Measurements from ENCODE around the gene PTAFR.

DNA sequence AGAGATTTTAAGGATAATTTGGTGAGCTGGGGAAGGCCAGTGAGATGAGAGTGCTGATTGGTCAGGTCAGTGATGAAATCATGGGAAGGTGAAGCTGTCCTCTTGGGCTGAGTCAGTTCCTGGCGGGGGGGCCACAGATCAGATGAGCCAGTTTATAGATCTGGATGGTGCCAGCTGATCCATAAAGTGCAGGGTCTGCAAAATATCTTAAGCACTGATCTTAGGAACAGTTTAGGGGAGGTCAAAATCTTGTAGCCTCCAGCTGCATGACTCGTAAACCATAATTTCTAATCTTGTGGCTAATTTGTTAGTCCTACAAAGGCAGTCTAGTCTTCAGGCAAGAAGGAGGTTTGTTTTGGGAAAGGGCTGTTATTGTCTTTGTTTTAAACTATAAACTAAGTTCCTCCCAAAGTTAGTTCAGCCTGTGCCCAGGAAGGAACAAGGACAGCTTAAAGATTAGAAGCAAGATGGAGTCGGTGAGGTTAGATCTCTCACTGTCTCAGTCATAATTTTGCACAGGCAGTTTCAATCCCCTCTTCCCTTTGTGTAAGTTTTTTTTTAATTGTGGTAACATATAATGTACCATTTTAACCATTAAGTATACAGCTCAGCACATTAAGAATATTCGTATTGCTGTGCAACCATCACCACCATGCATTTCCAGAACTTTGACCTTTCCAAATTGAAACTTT is 39.4 kb downstream of the PTAFR start:
- TF ChIP-seq CTCF (IDR thresholded peaks at IDR 0.05) (no peak), POLR2A (IDR thresholded peaks at IDR 0.05) (no peak)
